ENCODE measurements around the gene ARHGEF10L. TPM values are rescaled to one million over a fixed set of nuclear protein-coding genes. Genes with fewer than 3 reads are reported as not detected.

Gene ARHGEF10L
- total RNA-seq, 4 donors from 2014 or later, result 65.0 to 136 (median 94.1) TPM

- no peaks in the 10 kb centered on the region for H3K36me3 ChIP-seq
- peaks cover 42% of the 10 kb centered on the region for H3K4me1 ChIP-seq
- 41% methylated on average over 8 of the region's 8 CpGs for WGBS
- no peak overlapping the region for H3K4me3 ChIP-seq
- H3K27ac ChIP-seq, result peak overlapping the region; percentile 70
- H3K27me3 ChIP-seq, result no peaks in the 10 kb centered on the region
- no peaks in the 10 kb centered on the region for H3K9me3 ChIP-seq
- no peak for TF ChIP-seq CTCF (IDR thresholded peaks at IDR 0.05)
- no peak for TF ChIP-seq POLR2AphosphoS5 (IDR thresholded peaks at IDR 0.05)
- TF ChIP-seq EP300 (IDR thresholded peaks at IDR 0.05), result no peak
- TF ChIP-seq POLR2A (IDR thresholded peaks at IDR 0.05), result no peak
- no peak for DNase-seq (ENCODE audit: low spot score in 2 of 2)
Measured at GRCh38 chr1:17553975-17554700, 14.6 kb downstream of the ARHGEF10L start.

GRCh38 chr1:17554954-17555353 lies 15.5 kb downstream of the ARHGEF10L start:
- no peaks in the 10 kb centered on the region for H3K9me3 ChIP-seq
- H3K27ac ChIP-seq, result peak overlapping the region; percentile 70
- no peak for DNase-seq (ENCODE audit: low spot score in 2 of 2)
- no peak overlapping the region for H3K4me3 ChIP-seq
- peaks cover 50% of the 10 kb centered on the region for H3K4me1 ChIP-seq
- TF ChIP-seq EP300 (IDR thresholded peaks at IDR 0.05) (no peak), POLR2AphosphoS5 (IDR thresholded peaks at IDR 0.05) (no peak), CTCF (IDR thresholded peaks at IDR 0.05) (no peak), POLR2A (IDR thresholded peaks at IDR 0.05) (no peak)
- H3K27me3 ChIP-seq, result no peaks in the 10 kb centered on the region
- WGBS, result 59% methylated on average over 2 of the region's 2 CpGs
- no peaks in the 10 kb centered on the region for H3K36me3 ChIP-seq

GRCh38 chr1:17557986-17558385 lies 18.5 kb downstream of the ARHGEF10L start:
- Histone ChIP-seq H3K4me1 (peaks cover 49% of the 10 kb centered on the region), H3K9me3 (no peaks in the 10 kb centered on the region), H3K27me3 (no peaks in the 10 kb centered on the region), H3K36me3 (no peaks in the 10 kb centered on the region), H3K4me3 (no peak overlapping the region), H3K27ac (no peak overlapping the region)
- WGBS, result 91% methylated on average over 7 of the region's 7 CpGs
- no peak for DNase-seq (ENCODE audit: low spot score in 2 of 2)
- TF ChIP-seq POLR2AphosphoS5 (IDR thresholded peaks at IDR 0.05) (no peak), CTCF (IDR thresholded peaks at IDR 0.05) (no peak), POLR2A (IDR thresholded peaks at IDR 0.05) (no peak), EP300 (IDR thresholded peaks at IDR 0.05) (no peak)

- Histone ChIP-seq H3K9me3 (no peaks in the 10 kb centered on the region), H3K4me3 (no peak overlapping the region), H3K27me3 (no peaks in the 10 kb centered on the region), H3K4me1 (peaks cover 44% of the 10 kb centered on the region), H3K27ac (no peak overlapping the region), H3K36me3 (no peaks in the 10 kb centered on the region)
- DNase-seq (ENCODE audit: low spot score in 2 of 2), result no peak
- TF ChIP-seq POLR2A (IDR thresholded peaks at IDR 0.05) (no peak), POLR2AphosphoS5 (IDR thresholded peaks at IDR 0.05) (no peak), EP300 (IDR thresholded peaks at IDR 0.05) (no peak)
- 75% methylated on average over 1 of the region's 3 CpGs for WGBS
Measured at GRCh38 chr1:17558541-17558940, 19.0 kb downstream of the ARHGEF10L start.

GRCh38 chr1:17558954-17559614 lies 19.6 kb downstream of the ARHGEF10L start:
- no peaks in the 10 kb centered on the region for H3K36me3 ChIP-seq
- no peak for DNase-seq (ENCODE audit: low spot score in 2 of 2)
- H3K27ac ChIP-seq, result peak overlapping the region; percentile 75
- TF ChIP-seq POLR2AphosphoS5 (IDR thresholded peaks at IDR 0.05) (no peak), CTCF (IDR thresholded peaks at IDR 0.05) (no peak), EP300 (IDR thresholded peaks at IDR 0.05) (no peak), POLR2A (IDR thresholded peaks at IDR 0.05) (no peak)
- no peaks in the 10 kb centered on the region for H3K9me3 ChIP-seq
- H3K27me3 ChIP-seq, result no peaks in the 10 kb centered on the region
- no peak overlapping the region for H3K4me3 ChIP-seq
- WGBS, result 81% methylated on average over 8 of the region's 8 CpGs
- H3K4me1 ChIP-seq, result peaks cover 41% of the 10 kb centered on the region
